GM12874 (cell line): ENCODE data around the gene CDH4.

Experiments
- CTCF ChIP-seq: IDR thresholded peaks from 2 replicates; pipeline ENCODE4 v1.5.1; 2011; ENCODE audit warnings: low read depth, mild to moderate bottlenecking, control low read depth, low read length, moderate library complexity; ENCODE audit not compliant: insufficient read depth

Gene CDH4

DNA sequence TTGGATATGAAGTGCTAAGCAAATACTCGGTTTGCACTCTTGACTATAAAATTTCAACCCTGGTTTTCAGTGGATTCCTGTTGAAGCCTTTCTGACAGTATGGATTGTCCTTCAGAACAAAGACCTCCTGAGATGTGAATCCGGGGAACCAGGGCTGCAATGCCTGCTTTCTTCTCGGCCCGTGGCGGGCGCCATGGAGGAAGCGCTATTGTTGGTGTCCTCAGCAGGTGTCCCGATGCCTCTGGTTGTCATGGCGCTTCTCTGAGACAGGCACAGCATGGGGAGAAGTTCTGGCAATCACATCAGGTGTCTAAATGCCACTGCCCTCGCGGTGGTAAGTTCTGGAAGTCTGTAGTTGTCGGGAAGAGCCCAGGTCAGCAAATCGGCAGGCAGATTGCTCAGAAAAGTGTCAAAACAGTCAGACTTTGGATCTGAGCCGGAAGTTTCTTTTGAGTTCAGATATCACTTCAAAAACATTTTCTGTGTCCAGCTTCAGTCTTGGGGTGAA, 188.5 kb downstream of the CDH4 start:
- TF ChIP-seq CTCF, result no peak

DNA sequence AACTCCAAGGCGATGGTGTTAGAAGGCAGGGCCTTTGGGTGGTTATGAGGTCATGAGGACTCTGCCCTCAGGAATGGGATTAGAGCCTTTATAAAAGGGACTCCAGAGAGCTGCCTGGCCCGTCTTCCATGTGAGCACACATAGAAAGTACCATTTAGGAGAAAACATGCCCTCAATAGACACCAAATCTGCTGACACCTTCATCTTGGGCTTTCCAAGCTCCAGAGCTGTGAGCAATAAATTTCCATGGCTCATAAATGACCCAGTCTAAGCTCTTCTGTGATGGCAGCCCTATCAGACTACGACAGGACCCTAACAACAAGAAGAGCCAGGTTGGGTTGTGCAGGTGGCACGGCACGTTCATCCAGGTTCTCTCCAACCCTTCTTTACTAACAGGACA, 189.5 kb downstream of the CDH4 start:
- no peak for TF ChIP-seq CTCF

- no peak for TF ChIP-seq CTCF
Observed at GRCh38 chr20:61442075-61442670, 190.1 kb downstream of the CDH4 start.

- TF ChIP-seq CTCF, result no peak
Observed at GRCh38 chr20:61442718-61443117, 190.7 kb downstream of the CDH4 start.

- TF ChIP-seq CTCF, result no peak
Observed at GRCh38 chr20:61443443-61444126, 191.5 kb downstream of the CDH4 start.

DNA sequence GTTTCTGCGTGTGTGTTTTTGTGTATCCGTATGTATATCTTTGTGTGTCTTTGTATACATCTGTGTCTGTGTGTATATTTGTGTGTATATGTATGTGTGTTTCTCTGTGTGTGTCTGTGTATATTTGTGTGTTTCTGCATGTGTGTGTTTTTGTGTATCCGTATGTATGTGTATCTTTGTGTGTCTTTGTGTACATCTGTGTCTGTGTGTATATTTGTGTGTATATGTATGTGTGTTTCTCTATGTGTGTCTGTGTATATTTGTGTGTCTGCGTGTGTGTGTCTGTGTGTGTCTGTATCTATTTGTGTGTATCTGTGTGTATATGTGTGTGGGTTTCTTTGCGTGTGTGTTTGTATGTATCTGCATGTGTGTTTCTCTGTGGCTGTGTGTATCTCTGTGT, 192.6 kb downstream of the CDH4 start:
- TF ChIP-seq CTCF, result no peak

DNA sequence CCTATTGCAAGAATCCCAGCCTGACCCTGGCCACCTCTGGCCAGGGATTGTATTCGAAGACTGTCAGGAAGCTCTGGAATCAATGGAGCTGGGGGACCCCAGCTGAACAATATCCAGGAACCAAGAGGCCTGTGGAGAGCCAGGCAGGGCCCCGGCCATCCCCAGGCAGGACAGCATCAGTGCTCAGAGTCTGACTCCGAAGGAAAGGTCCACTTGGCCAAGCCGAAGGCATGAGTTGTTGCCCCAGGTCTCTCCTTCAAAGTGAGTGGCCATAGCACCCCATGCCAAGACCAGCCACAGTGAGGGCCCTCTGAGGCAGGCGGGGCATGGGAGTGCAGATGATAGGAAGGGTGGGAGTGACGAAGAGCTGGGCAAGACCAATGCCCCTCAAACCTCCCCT, 193.1 kb downstream of the CDH4 start:
- TF ChIP-seq CTCF, result no peak
